NCI-H1092 treated with DMSO at 0.1 percent for 48 hours (cell line): ENCODE measurements around the gene HIPK1.
"Not testable (repeated sequence)": the region's sequence is repeated elsewhere in the genome, so short reads cannot be mapped to it uniquely, and the experiment has no call there.

Experiments used
- DNase-seq: peaks from one replicate; lab custom pipeline; 2025; lab: John Stamatoyannopoulos, UW

HIPK1 gene

DNA sequence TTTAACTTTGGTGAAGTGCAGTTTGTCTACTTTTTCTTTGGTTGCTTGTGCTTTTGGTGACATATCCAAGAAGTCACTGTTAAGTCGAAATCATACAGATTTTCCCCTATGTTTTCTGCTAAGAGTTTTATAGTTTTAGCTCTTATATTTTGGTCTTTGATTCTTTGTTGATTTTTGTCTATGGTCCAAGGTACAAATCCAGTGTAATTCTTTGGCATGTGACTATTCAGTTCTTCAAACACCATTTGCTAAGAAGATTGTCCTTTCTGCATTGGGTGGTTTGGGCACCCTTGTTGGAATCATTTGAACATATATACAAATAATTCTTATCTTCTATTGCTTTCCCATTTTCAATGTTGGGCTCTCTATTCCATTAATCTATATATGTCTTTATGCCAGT lies 16.2 kb downstream of the HIPK1 start:
- DNase-seq = no peak

DNA sequence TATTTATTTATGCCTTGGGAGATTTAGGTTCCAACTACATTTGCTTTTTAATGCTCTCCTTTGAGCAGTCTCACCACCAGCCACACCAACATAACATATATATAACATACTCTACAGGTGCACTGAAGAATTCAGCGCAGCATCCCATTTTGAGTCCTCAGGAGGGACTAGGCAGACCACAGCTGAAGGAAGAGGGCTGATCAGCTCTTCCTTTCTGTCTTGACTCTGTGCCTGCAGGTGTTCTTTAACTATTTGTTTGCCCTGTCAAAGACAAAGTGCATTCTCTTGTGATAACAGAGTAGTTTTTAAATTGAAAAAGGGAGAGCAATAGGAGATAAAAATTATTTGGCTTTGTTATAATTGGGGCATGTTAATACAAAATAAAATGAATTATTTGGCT lies 17.0 kb downstream of the HIPK1 start:
- no peak for DNase-seq

DNA sequence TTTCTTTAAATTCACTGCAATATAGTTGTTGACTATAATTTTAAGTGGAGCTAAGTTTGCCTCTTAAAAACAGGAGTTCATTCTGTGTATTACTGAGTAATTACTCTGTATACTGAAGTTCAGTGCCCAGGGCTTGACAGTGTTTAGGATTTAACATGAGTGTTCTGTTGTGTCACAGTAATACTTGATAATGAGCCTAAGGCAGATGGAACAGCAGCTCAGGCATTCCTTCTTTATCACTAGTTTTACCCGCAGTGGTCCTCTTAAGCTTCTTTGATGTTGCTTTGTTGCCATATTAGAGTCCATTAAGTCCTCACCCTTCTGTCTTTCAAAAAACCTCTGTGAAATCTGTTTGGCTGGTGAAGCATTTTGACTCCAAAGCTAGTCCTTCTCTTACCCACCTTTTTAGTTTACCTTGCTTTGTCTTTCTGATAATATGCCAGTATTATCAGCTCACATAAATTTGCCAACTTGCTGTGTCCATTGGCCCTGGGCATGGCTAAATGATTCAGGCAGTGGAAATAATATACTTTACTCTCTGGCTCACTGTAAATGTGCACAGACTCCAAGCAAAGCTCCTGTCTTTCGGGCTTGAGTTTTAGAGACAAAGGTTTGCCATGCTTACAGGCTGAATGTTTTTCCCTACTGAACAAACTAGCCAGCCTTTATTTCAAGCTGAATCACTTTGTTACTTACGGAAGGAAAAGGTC lies 17.7 kb downstream of the HIPK1 start:
- DNase-seq = no peak

DNA sequence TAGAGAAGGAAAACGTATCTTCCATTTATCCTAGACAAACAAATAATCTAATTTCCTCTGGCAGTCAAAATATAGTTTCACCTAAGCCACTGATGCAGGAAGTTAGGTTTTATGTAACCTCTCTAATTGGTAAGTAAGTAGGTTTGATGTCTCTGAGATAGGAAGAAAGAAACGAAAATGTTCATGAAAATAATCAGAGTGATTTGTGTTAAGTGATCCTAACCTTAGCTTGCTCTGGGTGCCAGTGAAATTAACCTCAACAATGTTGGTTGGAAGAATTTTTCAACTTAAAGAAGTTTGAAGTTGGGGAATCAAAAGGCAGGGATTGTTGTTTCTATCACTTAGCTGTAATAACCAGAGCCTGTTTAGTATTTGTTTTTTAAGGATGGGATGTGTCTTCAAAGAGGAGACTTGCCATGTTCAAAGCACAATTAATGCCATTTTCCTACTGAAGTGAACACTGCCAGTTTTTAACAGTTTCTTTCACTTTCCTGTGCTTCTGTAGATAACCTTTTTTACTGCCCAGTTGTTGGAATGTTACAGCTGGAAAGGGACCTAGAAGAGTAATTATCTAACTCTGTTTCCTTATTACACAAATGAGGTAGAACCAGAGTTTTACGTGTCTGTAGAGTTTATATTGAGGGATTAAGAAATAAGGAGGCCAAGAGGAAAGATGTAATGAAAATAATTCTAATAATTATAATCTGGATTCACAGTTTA lies 18.4 kb downstream of the HIPK1 start:
- no peak for DNase-seq

DNA sequence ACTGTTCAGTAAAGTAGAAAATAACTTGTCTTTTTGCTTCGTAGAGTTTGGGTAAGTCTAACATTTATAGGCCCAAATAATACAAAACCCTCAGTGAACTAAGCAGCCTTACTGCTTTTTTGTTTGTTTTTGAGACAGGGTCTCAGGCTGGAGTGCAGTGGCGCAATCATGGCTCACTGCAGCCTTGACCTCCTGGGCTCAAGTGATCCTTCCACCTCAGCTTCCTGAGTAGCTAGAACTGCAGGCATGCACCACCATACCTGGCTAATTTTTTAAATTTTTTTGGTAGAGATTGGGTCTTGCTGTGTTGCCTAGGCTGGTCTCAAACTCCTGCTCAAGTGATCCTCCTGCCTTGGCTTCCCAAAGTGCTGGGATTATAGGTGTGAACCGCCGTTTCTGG lies 19.0 kb downstream of the HIPK1 start:
- not testable (repeated sequence) for DNase-seq

DNA sequence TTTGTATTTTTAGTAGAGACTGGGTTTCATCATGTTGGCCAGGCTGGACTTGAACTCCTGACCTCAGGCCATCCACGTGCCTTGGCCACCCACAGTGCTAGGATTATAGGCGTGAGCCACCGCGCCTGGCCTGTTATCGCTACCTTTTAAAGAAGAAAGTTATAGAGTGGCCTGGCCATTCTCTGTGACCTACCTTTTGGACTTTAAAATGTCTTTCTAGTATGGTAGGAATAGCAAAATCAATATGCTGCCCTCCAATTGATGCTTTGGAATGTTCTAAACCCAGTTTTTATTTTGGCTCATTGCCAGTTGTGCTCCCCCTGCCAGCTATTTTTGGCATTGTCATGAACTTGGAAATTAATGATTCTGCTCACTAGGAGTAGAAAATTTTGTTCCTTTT lies 19.9 kb downstream of the HIPK1 start:
- no peak for DNase-seq

DNA sequence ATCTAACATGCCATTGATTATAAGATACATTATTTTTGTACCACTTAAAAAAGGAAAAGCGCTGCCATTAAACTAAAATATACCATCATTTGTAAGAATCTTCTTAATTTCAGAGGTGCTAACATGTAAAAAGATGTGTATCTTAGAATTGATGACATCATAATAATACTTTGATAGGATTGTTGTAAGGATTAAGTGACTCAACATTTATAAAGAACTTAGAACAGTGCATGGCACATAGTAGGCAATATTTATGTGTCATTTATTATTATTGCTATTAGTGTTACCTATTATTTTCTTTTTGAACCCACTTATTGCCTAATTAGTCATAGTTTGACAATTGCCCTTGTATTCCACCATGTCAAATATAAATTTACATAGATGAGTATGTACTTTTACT lies 21.8 kb downstream of the HIPK1 start:
- no peak for DNase-seq

DNA sequence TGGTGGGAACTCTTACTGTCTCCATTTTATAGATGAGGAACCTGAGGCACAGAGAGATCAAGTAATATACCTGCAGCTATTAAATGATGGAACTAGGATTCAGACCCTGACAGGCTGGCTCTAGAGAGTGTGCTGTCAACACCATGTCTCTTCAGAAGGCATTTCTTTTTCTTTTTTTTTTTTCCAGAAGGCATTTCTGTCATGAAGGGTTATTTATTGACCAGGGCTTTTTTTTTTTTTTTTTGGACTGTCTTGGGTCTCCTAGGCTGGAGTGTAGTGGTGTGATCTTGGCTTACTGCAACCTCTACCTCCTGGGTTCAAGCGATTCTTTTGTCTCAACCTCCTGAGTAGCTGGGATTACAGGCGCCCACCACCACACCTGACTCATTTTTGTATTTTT lies 22.6 kb downstream of the HIPK1 start:
- DNase-seq = no peak

DNA sequence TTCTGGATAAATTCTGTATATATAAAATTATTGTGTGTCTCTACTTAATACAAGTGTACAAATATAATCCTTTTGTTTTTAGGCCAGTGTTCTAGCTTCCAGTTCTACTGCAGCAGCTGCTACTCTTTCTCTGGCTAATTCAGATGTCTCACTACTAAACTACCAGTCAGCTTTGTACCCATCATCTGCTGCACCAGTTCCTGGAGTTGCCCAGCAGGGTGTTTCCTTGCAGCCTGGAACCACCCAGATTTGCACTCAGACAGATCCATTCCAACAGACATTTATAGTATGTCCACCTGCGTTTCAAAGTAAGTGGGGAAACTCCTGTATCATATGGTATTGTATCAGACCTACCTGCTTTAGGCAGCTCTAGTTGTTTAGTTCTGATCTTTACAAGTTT lies 28.9 kb downstream of the HIPK1 start:
- no peak for DNase-seq

DNA sequence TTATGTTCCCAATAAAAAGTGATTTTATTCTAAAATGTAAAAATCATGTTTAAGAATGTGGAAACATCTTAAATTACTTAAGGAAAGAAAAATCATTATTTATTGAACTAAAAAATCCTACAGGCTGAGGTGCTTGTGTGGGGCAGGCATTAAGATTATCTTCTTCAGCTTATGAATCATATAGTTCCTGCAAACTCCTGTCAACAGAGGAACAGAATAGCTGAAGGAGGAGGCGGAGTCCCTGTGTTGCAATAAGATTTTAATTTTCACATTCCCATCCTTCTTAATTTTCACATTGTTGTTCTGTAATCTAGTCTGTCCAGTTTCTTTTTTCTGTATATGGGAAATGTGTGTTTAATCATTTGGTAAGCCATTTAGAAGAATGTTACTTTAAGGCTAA lies 29.6 kb downstream of the HIPK1 start:
- DNase-seq = no peak

DNA sequence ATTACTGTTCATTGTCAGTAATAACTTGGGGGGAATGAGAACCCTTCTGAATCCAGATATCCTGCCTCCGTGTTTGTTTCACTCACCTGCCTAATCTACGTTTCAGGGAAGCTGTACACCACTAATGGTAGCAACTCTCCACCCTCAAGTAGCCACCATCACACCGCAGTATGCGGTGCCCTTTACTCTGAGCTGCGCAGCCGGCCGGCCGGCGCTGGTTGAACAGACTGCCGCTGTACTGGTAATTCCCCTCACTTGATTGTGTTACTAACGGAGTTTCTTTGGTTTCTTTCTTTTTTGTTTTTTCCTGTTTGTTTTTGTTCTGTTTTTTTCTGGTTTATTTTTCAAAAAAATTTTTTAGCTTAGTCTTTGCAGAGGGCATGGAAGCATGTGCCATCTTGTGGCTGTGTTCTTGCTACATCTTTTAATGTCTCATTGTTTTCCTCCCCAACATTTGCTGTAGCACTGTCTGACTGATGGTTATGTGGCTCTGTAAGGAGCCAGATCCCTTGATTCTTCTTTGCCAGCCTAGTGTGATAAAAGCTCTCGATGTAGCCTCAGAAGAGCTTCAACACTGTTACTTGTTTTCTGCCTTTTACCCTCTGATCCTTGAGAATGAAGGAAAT lies 34.3 kb downstream of the HIPK1 start:
- DNase-seq = no peak

DNA sequence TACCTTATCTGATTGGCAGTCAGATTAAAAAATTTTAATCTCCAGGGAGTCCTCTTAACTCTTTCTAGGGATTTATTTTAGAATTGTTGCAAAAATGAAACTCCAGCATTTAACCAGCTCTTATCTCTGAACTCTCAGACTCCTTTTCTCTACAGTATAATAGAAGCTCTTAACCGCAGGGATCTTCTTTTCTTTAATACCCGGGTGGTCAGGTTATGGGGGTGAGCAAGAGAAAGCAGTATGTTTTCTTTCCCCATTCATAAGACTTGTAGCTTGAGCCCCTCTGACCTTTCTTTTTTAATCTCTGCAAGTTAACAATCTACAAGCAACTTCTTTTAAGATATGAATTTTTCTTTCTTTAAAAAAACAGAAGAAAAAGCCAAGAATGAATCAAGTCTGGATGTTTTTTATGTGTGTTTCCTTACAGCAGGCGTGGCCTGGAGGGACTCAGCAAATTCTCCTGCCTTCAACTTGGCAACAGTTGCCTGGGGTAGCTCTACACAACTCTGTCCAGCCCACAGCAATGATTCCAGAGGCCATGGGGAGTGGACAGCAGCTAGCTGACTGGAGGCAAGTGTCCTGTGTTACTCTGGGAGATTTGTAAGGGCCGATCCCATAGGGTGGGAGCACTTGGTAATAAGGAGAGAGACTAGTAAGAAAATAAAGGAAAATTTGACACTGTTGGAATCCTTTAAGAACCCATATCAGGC lies 36.7 kb downstream of the HIPK1 start:
- DNase-seq = no peak

DNA sequence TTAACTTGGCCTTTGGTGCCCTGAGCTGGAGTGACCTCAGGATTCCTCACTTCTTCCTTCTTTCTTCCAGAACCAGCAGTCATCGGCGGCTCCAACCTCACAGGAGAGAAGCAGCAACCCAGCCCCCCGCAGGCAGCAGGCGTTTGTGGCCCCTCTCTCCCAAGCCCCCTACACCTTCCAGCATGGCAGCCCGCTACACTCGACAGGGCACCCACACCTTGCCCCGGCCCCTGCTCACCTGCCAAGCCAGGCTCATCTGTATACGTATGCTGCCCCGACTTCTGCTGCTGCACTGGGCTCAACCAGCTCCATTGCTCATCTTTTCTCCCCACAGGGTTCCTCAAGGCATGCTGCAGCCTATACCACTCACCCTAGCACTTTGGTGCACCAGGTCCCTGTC lies 43.8 kb downstream of the HIPK1 start:
- no peak for DNase-seq

DNA sequence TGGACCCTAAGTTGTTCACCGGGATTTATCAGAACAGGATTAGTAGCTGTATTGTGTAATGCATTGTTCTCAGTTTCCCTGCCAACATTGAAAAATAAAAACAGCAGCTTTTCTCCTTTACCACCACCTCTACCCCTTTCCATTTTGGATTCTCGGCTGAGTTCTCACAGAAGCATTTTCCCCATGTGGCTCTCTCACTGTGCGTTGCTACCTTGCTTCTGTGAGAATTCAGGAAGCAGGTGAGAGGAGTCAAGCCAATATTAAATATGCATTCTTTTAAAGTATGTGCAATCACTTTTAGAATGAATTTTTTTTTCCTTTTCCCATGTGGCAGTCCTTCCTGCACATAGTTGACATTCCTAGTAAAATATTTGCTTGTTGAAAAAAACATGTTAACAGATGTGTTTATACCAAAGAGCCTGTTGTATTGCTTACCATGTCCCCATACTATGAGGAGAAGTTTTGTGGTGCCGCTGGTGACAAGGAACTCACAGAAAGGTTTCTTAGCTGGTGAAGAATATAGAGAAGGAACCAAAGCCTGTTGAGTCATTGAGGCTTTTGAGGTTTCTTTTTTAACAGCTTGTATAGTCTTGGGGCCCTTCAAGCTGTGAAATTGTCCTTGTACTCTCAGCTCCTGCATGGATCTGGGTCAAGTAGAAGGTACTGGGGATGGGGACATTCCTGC lies 46.2 kb downstream of the HIPK1 start:
- DNase-seq = no peak

DNA sequence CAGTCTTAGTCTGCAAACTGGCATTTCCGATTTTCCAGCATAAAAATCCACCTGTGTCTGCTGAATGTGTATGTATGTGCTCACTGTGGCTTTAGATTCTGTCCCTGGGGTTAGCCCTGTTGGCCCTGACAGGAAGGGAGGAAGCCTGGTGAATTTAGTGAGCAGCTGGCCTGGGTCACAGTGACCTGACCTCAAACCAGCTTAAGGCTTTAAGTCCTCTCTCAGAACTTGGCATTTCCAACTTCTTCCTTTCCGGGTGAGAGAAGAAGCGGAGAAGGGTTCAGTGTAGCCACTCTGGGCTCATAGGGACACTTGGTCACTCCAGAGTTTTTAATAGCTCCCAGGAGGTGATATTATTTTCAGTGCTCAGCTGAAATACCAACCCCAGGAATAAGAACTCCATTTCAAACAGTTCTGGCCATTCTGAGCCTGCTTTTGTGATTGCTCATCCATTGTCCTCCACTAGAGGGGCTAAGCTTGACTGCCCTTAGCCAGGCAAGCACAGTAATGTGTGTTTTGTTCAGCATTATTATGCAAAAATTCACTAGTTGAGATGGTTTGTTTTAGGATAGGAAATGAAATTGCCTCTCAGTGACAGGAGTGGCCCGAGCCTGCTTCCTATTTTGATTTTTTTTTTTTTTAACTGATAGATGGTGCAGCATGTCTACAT lies 47.6 kb downstream of the HIPK1 start:
- DNase-seq = no peak

DNA sequence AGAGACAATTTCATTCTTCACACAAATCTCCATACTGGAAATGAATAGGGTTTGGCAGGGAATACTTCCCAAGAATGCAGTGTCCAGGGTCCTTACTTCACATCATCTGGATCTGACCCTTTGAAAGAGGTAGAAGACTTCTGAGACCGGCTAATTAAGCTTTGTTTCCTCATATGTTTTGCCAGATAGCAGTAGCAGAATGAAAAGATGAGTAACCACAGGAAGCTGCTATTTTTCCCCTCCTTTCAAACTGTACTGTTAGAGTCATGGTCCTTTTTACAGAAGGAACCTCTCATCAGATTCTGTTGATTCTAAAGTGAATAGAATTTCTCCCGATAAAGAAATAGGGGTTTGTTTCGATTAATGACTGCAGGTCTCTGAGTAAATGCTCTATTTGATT lies 48.8 kb downstream of the HIPK1 start:
- DNase-seq = no peak

DNA sequence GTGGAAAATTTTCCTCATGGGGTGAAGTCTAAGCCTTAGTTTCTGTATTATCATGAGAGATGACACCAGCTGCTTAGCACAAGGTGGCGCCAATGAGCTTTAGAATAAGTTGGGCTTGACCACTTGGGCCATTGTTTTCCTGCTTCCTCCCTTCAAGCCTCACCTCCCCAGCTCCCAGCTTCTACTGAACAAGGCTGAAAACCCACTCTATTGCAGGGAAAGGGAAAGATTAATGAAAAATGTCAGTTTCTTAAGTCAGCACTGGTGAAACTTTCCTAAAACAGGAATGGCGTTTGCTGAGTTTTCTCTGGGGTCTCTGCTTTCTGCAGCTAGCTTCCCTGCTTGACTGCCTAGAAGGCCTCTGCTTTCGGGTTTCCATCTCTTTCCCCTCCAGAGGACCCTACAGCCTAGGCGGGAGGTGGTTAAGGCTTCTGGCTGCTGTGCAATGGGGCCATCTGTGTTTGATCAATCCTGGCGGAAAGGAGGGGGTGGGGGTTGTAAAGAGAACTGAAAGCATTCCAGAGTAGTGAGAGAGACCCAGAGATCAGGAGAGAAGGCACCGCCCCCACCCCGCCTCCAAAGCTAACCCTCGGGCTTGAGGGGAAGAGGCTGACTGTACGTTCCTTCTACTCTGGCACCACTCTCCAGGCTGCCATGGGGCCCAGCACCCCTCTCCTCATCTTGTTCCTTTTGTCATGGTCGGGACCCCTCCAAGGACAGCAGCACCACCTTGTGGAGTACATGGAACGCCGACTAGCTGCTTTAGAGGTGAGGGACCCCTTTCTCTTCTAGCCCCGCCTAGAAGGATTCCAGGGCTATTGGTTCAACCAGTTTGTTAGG lies 50.0 kb downstream of the HIPK1 start, which contains the start of gene OLFML3:
OLFML3 (plus strand) TSS at position 612 of the 840 bp plus-strand sequence; CDS start at position 655, 43 bp downstream.
- DNase-seq = peak; percentile 77

DNA sequence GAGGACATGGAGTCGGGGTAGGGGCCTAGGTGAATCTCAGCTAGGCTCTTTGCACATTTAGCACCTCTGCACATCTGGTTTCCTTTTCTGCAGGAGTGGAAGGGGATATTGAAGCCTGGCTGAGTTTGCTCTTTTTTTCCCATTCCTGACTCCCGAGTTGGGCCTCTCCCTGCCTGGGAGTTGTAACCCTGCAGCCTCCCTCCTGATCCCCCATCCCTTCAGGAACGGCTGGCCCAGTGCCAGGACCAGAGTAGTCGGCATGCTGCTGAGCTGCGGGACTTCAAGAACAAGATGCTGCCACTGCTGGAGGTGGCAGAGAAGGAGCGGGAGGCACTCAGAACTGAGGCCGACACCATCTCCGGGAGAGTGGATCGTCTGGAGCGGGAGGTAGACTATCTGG lies 51.0 kb downstream of the HIPK1 start:
- DNase-seq = no peak

DNA sequence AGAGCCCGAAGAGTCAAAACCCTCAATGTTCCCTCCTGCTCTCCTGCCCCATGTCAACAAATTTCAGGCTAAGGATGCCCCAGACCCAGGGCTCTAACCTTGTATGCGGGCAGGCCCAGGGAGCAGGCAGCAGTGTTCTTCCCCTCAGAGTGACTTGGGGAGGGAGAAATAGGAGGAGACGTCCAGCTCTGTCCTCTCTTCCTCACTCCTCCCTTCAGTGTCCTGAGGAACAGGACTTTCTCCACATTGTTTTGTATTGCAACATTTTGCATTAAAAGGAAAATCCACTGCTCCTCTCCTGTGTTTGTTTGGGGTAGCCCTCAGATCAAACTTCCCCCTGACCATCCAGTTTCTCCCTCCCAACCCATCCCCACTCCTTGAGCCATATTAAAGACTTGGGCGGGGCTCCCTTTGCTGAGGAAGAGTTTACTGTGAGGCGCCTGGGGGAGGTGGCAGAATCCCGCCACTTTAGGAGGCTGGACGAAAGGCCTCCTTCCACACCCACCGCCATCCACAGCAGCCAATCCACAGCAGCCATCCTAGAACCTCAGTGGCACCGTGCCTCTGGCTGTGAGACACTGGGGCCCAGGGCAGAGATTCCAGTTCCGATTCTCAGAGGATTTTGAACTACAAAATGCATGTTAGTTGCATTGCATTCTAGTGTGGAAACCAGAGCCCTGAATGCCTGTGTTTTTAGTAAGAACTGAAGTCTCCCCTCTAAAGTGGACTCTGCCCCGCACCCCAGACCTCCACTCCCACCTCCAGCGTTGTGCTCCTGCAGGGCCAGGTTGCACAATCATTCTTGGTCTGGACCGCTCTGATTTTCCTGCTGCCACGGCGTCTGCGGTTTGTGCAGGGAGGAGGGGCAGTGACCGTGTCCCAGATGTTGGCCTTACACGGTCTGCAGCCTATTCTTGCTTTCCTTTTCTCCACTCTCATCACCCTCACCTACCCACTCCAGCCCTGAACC lies 53.1 kb downstream of the HIPK1 start:
- no peak for DNase-seq
